Stimulated activated CD4-positive, alpha-beta T cell treated with anti-CD3 and anti-CD28 coated beads, Interleukin-4, amount 100 ng/mL, for 24 hours (primary cell): Measurements from ENCODE around the gene MATN3.

Experiments
- DNase-seq: peaks from one replicate; pipeline ENCODE4 v3.0.0-alpha.2; 2020

The MATN3 gene

DNA sequence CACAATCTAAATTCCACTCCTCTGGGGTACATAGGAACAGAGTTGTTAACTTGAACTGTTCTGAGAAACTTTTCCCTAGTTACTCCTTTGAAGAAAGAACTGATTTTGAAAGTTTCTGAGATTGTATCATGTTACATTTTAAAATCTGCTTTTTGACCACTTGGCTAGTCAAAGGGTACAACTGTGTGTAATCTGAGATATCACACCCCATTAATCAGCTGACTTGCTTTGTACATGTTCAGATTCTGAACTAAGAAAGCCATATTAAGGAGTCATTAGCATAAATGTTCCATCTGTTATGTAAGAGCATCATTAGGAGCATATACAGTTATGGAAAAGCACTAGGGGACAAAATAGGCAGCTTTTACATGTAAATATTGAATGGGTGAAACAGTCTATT is 18.7 kb downstream of the MATN3 start:
- no peak for DNase-seq

DNA sequence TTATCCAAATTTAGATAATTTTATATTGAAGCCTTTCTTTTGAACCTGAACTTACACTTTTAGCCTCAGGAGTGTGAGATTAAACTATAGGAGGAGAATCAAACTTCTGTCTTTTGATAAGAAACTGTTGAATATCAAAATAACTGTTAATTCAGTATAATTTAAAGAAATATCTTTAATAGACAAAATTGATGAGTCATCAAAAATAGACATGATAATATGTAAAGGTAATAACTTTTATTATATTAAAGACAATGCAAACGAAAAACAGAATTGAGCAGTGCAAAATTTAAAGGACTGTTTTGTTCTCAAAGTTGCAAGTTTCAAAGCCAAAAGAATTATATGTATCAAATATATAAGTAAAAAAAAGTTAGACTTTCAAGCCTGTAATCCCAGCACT is 20.6 kb downstream of the MATN3 start:
- DNase-seq, result no peak

DNA sequence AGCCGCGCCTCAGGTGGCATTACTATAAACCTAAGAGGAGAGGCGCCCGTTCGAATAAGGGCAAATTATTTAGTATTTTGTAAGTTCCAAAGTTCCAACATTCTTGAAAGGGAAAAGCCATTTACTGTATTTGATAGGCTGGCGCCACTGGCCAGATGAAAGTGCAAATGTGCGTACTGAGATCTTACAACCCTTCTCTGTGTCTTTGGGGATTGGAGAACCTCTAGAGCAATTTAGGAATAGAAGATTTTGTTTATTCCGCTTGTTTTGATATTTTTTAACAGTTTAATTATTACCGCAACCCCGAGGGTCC is 22.1 kb downstream of the MATN3 start:
- no peak for DNase-seq

DNA sequence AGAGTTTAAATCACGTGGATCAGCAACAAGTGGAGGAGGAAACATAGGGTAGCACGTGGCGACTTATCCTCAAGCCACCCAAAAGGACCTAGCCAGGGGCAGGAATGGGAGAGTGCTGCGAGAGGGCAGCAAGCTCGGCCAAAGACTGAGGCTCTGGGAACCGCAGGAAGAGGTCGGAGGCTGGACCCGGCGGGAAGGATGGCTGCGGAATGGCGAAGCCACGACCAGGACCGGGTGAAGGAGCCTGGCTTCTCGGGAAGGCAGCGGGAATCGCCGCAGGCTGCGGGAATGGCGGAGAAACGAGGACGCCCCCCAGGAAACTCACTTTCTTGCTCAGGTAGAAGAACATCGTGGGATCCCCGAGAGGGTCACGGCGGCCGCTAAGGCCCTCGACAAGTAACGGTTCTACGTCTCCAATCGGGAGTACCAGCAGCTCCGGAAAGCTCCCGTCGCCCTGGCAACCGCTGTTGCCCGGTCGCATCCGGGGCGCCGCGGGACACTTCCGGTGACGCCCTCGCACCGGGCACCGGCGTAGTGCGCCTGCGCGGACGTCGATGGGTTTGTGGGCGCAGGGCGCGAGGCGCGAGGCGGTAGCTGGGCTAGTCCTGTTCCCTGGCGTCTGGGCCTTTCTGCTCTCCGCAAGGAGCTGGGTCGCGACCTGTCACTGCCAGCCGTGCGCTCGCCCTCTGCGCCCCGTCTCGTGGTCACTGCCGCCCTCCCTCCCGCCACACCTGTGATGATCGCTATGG is 22.6 kb downstream of the MATN3 start, which contains the start of gene WDR35:
WDR35 (minus strand) TSS at position 439 of the 749 bp plus-strand sequence; CDS start at position 349, 90 bp downstream.
- DNase-seq, result peak; percentile 90

DNA sequence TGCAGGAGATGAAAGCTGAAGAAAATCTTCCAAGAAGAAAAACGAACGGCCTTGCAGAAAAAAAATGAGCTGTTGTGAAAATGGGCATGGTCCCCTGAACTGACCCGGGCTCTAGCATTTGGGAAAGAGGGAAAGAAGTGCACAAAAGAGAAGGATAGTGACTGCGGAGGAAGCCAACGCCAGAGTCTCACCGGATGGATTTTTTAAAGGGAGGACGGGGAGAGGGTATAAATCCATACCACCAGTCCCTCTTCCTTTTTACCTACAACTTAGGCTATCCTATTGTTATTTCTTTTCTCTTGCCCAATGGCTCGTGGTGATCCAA is 23.2 kb downstream of the MATN3 start:
- no peak for DNase-seq

DNA sequence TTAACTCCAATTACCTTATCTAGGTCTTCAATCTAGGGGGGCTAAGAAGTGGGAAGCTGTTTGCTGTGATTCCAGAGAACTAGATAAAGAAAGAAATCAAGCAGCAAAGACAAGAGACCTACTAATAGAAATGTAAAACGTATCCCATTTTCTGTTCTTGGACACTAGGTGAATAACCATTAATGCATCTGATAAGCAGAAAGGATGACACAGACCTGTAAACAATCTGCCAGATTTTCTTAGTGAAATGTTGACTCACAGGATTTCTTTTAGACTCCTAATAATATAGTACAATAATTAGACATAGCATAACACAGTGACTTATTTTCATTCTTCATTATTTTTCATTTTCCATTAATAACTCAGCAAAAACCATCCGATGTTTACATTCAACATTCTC is 23.9 kb downstream of the MATN3 start:
- no peak for DNase-seq

DNA sequence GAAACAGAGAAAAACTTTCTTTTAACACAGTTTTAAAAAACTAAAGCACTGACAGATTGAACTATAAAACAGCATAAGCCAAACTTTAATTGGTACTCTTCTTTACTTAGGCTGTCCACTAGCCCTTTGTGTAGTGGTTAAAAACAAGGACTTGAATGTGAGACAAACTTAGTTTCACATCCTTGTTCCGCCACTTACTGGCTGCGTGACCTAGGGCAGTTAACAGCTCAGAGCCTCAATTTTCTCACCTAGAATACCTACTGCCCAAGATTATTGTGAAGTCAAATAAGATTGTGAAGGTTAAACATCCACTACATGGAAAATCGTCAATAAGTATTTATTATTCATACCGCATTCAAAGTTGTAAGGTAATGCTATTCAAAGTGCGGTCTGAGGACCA is 24.5 kb downstream of the MATN3 start:
- no peak for DNase-seq

DNA sequence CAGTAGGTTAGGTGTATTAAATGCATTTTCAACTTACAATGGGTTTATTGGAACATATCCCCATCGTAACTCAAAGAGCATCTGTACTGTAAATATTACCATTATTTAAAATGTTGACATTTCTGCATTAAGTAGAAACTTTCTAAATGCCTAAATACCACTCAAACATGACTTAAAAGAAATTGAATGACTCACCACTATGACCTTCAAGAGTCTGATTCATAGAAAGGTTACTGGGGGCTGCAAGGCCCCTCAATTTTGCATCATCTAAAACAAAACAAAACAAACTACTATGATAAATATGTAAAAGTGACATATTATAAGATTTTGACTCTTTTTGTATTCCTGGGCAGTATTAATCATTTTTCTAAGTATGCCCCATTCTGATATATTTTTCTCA is 30.2 kb downstream of the MATN3 start:
- no peak for DNase-seq

DNA sequence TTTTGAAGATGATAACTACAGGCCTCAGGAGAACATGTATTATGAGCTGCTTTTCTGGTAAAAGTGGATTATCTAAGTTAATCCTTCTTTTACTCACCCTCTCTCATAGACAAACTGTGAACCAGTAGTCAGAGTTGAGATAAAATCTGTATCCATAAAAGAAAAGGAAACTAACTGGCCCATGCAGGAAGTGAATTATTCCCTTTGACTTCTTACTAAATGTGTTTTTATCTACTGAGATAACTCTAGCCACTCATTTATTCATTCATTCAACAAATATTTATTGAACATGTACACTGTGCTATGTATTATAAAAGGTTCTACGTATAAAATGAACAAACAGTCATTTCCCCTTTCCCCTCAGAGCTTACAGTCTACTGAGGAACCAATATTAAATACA is 32.5 kb downstream of the MATN3 start:
- DNase-seq, result no peak

DNA sequence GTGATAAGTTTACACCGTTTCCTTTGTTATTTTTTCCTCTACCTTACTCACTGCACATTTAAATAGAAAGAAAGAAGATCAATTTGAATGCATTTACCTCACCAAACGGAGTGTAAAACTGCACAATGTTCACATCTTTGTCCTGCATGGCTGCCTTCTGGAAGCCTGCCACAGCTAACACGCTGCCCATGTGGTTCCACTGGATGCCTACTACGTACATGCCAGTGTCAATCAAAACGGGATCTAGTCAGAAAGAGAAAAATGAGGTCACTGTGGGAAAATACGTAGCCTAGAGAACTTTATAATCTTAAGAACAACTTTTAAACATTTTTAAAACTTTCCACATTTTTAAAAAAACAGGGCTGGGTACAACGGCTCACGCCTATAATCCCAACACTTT is 39.0 kb downstream of the MATN3 start:
- no peak for DNase-seq

DNA sequence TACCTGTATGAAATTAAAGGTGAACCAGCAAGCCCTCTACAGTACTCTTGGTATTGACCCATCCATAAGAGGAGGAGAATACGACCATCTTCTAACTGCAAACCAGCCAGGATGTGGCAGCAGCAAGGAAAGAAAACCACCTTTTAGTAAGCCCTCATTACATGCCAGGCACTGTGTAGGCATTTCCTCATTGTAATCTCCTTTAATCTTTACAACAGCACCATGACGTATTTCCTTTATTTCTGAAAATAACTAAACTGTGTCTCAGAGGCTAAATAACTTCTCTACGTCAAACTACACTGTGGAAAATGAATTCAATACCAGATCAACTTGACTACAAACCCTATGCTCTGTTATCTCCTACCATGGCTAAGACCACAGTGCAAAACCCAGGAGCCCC is 40.8 kb downstream of the MATN3 start:
- no peak for DNase-seq

DNA sequence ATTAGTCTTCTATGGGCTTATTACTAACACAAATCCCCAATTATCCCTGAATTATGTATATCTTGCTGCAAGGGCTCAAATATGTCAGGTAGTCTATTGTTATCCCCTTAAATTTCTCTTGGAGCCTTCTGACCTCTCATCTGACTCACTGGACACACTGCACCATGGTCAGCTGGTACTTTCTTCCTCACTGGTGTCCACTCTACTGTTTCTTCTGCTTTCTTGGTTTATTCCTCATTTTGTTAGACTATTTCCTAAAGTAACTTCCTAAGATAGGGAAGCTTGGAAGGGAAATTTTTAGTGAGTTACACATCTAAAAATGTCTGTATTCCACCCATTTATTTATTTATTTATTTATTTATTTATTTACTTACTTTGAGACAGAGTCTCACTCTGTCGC is 49.1 kb downstream of the MATN3 start:
- no peak for DNase-seq

DNA sequence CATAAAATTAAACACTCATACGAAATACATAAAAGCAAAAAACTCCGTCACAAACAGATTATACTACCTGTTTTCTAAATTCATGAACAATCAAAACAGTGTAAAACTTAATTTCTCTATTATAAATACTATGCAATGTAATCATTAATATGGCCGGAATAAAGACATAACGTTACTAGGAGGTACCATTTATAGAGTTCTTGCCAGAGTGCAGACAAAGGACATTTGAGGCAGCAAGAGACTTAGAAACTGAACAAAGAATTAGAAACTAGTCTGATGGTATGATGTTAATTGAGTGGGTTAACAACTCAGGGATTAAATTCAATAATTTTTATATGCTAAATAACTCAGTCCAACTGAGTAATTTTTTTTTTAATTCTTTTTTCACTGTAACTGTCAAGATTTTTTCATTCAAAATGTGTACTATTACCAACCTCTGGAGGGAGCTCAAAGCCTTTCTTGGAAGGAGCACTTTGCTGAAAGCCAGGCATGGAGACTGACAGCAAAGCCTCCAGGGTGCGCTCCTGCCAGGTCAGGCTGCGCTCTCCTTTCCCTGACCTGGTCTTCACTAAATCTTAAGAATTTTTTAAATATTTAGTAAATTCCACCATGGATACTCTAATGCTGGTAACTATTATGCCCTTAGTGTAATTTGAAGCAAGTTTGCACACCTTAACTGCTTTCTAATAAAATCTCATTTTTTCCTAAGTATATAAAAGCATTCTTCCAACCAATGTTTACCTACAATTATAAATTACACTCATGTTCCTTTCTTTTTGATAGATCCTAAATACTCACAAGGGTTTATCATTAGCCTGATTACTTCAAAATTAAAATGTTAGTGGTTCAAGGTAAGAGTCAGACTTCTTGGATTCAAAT is 56.7 kb downstream of the MATN3 start:
- DNase-seq, result peak; percentile 36

DNA sequence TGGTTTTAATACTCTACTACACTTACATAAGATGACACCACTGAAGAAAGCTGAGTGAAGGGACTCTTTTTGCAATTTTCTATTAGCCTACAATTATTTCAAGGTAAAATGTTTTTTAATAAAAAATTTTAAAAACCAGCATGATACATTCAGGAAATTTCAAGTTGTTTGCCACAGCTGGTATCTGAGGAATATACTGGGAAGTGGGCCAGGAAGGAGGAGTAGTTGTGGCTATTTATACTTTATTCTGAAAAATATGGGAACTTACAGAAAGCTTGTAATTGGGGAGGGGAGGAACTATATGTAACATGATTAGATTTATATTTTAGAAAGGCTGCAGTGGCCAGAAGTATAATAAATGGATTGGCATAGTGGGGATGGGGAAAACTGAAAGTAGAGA is 63.4 kb downstream of the MATN3 start:
- no peak for DNase-seq

DNA sequence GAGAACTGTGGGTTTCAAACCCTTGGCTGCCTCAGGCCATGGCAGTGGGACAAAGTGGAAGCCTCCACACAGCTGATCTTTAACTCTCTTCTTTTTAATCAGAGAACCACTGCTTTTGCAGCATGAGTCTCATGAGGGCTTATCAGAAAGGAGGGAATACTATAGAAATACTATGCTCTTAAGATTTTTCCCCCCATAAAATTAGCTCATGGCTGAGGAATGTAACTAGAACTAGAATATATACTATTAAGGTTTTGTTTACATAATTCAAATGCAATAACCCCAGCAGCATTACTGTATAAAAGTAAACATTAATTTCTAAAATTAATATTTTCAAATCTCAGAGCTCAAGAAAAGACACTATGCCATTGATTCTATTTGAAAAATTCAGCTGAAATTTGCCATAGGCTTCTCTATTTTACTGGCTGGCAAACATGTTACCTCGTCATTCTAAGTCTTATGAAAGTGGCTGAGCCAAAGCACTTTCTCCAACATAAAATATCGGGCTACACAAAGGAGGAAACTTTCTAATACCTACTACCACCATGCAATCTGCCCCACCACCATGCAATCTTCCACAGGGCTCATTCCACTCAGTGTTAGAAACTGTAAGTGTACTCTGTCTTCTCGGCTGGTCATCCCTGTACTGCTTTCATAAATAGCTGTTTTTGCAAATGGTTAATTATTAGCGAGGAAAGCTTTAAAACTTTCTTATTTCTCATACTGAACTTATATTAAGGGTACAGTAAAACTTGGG is 65.1 kb downstream of the MATN3 start:
- no peak for DNase-seq

DNA sequence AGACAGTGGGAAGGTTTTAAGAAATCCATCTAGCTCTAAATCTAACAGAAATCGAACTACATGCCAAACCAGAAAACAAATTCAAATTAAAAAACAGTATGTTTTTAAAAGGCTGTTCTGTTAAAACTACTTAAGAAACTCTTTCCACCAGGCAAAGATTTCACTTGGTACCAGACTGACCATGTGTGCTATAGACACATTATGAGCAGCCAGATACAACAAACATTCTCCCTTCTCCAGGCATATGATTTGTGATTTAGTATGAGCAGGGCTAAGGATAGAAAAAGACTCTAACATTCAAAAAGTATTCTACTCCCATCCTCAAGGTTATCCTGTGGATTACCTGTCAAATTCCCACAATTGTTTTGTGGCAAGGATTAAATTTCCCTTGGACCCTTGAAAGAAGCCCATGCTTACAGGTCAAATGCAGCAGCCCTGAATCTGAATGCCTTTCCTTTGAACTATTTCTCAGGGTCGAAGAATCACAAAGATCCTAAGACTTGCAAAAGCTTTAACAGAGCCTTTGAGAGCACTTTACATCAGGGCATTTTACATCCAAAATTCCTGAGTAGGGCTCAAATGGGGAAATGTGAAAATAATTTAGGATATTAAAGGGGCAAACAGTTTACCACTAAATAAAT is 68.1 kb downstream of the MATN3 start:
- no peak for DNase-seq

DNA sequence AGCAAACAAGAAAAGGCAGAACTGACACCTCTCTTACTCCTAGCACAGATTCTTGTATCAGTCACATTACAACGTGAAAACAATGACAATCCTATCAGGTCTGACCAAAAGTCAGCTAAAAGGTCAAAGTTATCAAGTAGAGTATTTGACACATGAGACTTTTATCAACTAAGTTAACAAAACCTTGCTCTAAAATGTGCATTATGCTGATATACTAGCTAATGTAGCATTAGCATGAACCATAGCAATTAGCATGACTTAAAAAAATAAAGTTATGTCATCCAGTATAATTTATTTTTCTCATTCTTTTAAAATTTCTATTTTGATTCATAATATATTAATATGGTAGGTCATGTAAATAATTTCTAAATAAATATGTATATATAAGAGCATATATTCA is 69.3 kb downstream of the MATN3 start:
- no peak for DNase-seq

DNA sequence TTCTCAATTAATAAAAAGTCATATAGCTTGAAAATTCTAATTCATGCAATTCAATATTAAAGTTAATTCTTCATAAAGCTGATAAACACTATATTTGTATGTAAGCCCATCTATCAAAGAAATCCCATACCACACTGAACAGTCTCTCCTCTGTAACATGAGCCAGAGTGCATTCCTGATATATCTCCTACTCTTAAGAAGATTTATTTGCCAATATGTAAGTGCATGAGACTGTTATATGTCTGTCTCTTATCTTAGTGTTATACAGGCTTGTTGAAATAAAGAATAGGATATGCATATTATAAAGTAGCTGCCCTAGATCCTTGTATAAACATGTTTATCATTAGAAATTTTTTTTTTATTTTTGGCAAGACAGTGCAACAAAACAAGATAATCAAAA is 70.3 kb downstream of the MATN3 start:
- no peak for DNase-seq
